ENCODE results near the gene CCNDBP1.
"Not testable (repeated sequence)": the region's sequence is repeated elsewhere in the genome, so short reads cannot be mapped to it uniquely, and the experiment has no call there.

The CCNDBP1 gene

DNA sequence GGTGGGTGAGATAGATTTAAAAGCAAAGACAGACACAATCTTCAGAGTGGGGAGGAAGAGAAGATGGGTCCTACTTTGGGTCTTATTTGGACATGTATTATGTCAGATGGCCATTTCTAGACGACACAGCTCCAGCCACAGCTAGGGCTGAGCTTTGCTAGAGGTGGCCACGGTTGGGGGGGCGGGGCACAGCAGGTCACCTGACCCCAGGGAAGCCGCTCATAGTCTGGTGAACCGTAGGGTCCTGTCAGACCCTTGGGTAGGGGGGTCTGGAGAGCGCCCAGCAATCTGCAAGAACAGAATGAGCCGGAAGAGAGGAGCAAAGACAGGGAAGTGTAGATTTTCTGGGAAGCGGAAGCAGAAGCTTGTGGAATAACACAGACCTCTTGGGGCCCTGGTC is 29.0 kb downstream of the CCNDBP1 start:
- in situ Hi-C loops (cut with MboI; ENCODE audit: low sequenced_read_pairs) = no loop called here

DNA sequence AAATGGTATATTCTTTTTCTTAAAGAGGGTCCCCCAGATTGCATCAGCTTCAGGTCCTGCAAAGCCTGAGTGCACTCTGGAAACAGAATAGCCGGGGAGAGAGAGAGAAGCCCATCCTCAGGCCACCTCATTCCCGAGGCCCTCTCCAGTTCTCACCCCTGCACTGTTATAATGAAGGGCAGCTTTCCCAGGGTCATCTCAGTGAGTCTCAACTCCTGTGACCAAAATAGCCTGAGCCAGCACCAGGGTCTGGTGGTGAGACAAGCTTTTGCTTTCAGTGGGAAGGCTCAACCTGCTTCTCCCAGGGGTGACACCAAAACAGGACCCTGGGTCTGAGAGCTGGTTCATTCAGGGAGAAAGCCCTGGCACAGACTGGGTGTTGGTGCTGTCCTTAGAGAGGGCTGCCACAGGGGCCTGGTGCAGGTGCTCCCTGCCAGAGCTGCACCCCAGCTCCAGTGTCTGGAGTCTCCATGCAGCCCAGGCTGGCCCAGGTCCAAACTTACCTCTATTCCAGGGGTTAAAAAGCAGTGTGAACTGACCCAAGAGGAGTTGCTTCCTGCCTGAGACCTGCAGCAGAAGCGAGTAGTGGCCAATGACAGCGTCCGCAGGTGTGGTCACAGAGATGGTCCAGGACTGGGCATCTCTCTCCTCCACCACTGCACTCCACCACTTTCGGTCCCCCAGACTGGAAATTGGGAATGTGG is 29.5 kb downstream of the CCNDBP1 start:
- in situ Hi-C loops (cut with MboI; ENCODE audit: low sequenced_read_pairs) = no loop called here

DNA sequence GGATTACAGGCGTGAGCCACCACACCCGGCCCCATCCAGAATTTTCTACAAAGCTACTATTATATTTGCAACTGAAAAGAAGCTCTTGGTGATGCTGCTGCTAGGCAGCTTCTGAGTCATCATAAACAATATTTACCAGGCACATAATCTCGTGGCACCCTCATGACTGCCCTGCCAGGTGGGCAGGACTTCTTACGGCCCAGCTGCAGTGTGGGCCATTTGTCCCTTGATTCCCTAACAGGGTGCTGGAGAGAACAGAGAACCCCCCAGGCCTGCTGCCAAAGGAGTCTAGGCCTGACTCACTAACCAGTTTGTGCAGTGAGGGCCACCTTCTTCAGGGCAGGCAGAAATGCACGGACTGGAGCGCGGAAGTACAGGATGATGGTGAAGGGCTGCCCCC is 30.8 kb downstream of the CCNDBP1 start:
- in situ Hi-C loops (cut with MboI; ENCODE audit: low sequenced_read_pairs) = no loop called here

DNA sequence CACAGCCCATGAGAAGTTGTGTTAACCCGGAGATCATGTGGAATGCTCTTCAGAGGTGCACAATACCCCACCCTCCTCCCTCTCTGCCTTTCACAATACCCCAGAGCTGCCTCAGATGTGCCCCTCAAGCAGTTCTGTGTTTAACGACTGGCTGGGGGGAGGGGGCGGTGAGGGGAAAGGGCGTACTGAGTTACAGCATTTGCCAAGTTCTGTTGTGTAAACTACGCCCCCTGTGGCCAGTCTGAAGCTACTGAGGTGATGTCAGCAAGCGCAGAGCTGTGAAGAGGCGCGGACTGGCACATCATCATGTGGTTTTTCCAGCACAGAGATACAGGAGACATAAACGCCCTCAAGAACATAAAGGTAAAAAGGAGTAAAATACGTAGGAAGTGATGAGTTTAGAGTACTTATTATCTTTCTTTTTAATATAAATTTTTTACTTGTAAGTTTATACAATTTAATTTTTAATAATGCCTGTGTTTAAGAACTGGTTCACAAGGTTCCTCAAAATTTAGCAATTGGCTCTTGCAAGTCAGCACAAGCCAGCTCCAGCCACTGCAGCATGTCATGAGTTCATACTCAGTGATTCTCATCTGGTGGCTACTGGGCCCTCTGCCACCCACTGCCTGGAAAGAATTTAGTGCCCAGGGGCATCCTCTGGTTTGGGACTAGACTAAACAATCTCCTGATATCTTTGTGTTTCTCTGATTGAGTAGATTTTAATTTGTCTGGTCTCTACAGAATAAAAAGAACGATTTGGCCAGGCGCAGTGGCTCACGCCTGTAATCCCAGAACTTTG is 33.9 kb downstream of the CCNDBP1 start:
- in situ Hi-C loops (cut with MboI; ENCODE audit: low sequenced_read_pairs) = no loop called here

- in situ Hi-C loops (cut with MboI; ENCODE audit: low sequenced_read_pairs) = no loop called here
Observed at GRCh38 chr15:43219929-43220928, 35.0 kb downstream of the CCNDBP1 start.

DNA sequence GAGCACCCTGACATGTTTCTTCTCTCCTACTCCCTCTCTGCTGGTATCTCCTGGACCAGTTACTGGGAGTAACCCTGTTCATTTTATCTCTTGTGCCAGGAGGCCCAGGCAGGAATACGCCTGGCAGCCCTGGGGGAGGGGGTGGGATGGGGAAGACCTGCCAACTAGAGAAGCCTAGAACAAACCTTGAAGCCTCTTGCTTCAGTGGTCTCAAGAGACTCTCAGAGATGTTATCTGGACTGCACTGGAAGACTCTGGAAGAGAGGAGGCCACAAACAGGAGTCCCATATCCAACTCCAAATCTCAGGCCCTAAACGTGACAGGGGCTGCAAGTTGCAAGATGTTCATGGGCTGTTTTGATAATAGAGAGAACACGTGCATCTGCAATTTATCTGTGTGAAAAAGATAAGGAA is 35.8 kb downstream of the CCNDBP1 start, which contains the start of gene EPB42:
Gene EPB42, minus strand, starts transcription at position 28 of the 413 bp plus-strand sequence. CDS start 193 bp downstream, outside the sequence.
- in situ Hi-C loops (cut with MboI; ENCODE audit: low sequenced_read_pairs) = no loop called here

DNA sequence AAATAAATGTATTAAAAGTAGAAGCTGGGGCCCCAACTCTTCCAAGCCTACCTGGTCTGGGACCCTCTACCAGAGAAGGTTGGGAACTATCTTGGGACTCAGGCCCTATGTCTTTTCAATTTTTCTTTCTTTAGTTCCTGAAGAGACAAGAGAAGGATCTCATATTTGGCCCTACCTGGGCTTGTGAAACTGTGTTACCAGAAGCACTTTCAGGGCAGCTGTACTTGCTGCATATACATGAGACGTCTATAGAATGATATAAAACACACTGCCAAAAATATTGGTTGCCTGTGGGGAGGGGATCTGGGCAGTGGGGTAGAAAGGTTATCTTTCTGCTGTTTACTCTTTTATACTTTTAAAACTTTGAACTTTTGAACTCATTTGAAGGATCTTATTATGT is 36.2 kb downstream of the CCNDBP1 start:
- in situ Hi-C loops (cut with MboI; ENCODE audit: low sequenced_read_pairs) = no loop called here

DNA sequence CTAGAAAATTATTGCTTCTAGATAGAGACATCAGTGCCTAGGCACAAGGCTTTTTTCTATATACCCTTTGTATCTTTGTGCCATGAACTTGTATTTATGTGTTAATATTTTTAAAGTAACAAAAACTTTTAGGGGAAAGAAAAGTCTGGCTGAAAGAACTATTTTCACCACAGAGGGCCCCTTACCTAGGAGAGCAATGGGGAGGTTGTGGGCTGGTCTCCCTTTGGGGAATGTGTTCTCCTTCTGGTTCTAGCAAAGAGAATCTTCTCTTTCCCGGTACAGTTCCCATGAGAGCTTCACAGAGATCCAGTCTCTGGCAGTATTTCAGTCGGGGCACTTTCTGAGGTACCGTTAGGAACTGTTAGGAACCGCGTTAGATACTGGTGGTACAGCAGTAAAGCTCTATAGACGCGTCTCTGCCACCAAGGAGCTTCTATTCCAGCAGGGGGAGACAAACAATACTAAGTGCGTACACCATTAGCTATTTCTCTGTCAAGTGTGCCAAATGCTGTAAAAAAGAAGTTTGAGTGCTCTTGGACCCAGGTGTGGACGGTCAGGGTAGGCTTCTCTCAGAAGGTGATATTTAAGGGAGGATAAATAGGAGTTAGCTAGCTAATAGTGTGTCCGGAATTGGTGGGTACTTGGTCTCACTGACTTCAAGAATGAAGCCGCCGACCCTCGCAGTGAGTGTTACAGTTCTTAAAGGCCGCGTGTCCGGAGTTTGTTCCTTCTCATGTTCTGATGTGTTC is 40.2 kb downstream of the CCNDBP1 start:
- in situ Hi-C loops (cut with MboI; ENCODE audit: low sequenced_read_pairs) = no loop called here

DNA sequence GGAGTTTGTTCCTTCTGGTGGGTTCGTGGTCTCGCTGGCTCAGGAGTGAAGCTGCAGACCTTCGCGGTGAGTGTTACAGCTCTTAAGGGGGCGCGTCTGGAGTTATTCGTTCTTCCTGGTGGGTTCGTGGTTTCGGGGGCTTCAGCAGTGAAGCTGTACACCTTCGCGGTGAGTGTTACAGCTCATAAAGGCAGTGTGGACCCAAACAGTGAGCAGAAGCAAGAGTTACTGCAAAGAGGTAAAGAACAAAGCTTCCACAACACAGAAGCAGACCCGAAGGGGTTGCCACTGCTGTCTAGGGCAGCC is 40.7 kb downstream of the CCNDBP1 start:
- in situ Hi-C loops (cut with MboI; ENCODE audit: low sequenced_read_pairs) = not testable (repeated sequence)

GRCh38 chr15:43226436-43227305 is 41.5 kb downstream of the CCNDBP1 start:
- in situ Hi-C loops (cut with MboI; ENCODE audit: low sequenced_read_pairs) = no loop called here

DNA sequence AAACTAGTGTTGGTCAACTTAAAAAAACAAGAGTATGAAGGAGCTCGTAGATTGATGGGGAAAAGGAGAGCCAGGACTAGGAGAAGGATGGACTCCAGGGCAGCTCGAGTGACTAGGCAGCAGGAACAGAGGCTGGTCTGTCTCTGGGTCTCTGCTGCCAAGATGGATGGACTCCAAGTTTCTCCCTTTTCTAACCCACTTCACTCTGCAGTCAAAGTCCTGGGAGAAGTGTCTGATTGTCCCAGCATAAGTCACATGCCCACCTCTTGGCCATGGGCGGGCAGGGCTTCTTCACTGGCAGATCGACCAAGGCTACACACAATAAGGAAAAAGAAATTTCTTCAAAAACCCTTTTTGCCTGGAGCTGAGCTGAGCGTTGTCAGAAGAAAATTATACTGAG is 44.8 kb downstream of the CCNDBP1 start:
- in situ Hi-C loops (cut with MboI; ENCODE audit: low sequenced_read_pairs) = loop anchor here (5.0 kb wide), 1 partner anchor 37 kb away; the partner anchor contains the start of gene TGM5

GRCh38 chr15:43230640-43231115 is 45.5 kb downstream of the CCNDBP1 start:
- in situ Hi-C loops (cut with MboI; ENCODE audit: low sequenced_read_pairs) = loop anchor here (5.0 kb wide), 1 partner anchor 37 kb away; the partner anchor contains the start of gene TGM5

GRCh38 chr15:43232289-43232874 is 47.2 kb downstream of the CCNDBP1 start:
- in situ Hi-C loops (cut with MboI; ENCODE audit: low sequenced_read_pairs) = loop anchor here (5.0 kb wide), 1 partner anchor 35 kb away; the partner anchor contains the start of gene TGM5

- in situ Hi-C loops (cut with MboI; ENCODE audit: low sequenced_read_pairs) = no loop called here
Observed at GRCh38 chr15:43235536-43235935, 50.3 kb downstream of the CCNDBP1 start.

DNA sequence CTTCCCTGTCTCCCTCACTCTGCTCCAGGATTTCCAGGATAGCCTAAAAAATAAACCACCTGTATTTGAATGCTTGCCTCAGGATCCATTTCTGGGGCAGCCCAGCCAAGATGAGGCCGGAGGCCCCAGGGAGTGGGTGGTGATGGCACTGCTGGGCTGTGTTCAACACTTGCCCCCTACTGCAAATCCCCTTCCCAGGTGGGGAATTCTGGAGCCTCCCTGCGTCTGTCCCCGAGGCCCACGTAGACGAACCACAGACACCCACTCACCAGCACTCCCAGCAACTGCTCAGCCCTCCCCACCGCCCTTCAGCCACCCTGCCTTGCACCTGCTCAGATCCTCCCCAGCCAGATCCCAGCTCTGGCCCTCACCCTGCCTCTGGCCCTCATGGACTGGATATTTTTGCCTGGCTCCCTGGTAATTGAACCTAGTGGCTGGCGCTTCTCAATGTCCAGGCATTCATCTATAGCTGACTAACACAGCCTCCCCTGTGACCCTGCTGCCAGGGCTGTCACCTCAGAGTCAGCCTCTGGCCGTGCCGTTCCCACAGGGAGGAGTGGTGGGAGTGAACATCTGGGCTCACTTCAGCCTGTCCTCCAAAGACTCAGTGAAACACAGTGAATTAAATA is 52.8 kb downstream of the CCNDBP1 start:
- in situ Hi-C loops (cut with MboI; ENCODE audit: low sequenced_read_pairs) = no loop called here

- in situ Hi-C loops (cut with MboI; ENCODE audit: low sequenced_read_pairs) = no loop called here
Observed at GRCh38 chr15:43238671-43239131, 53.5 kb downstream of the CCNDBP1 start.

DNA sequence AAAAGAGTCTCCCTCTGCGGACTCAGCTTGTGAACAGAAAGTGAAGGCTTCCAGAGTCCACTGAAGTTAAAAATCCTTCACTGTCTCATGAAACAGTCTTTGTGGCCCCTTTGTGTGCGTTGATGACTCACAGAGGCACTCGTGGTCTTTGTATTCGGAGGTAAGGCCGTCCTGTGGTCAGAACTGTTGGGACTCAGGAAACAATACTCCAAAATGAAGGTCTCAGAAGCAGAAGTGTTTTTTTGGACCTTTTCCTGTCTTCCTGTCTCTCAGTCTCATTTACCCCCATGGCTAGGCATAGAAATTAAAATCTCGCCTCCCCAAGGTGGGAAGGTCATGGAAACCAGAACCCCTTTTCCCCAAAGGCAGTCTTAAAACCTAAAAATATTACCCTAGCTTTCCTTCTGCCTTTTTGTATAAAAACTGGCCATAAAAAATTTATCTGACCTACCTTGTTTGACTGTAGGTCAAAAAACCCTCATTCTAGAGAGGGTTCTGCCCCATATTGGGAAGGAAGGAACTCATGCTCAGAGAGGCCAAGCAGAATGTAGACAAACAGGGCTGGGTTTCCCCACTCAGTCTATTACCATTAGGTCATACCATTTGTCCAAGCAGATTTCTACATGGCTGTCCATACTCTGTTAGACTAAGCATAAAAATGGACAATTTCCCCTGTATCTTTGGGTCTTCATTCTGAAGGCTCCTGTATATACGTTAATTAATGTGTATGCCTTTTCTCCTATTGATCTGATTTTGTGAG is 54.7 kb downstream of the CCNDBP1 start:
- in situ Hi-C loops (cut with MboI; ENCODE audit: low sequenced_read_pairs) = no loop called here

Measured in HL-60/S4 treated with retinoic acid at 250 ng/mL for 4 days and 3 days (cell line).